ENCODE results near the gene SFSWAP.

DNA sequence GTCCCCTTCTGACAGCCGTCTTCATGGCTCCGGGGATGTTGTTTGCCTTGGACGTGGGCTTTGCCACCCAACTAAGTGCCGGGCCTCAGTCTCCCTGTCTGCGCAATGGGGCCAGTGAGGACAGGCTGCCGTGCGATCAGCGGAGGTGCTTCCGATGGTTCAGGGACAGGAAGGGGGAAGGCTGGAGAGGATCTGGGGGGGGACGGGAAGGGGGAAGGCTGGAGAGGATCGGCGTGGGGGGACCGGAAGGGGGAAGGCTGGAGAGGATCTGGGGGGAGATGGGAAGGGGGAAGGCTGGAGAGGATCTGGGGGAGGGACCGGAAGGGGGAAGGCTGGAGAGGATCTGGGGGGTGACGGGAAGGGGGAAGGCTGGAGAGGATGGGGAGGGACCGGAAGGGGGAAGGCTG is 120.7 kb downstream of the SFSWAP start:
- TF ChIP-seq, protein P1, sequence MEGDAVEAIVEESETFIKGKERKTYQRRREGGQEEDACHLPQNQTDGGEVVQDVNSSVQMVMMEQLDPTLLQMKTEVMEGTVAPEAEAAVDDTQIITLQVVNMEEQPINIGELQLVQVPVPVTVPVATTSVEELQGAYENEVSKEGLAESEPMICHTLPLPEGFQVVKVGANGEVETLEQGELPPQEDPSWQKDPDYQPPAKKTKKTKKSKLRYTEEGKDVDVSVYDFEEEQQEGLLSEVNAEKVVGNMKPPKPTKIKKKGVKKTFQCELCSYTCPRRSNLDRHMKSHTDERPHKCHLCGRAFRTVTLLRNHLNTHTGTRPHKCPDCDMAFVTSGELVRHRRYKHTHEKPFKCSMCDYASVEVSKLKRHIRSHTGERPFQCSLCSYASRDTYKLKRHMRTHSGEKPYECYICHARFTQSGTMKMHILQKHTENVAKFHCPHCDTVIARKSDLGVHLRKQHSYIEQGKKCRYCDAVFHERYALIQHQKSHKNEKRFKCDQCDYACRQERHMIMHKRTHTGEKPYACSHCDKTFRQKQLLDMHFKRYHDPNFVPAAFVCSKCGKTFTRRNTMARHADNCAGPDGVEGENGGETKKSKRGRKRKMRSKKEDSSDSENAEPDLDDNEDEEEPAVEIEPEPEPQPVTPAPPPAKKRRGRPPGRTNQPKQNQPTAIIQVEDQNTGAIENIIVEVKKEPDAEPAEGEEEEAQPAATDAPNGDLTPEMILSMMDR (IDR thresholded peaks at IDR 0.05): no peak
- TF ChIP-seq EP300 (IDR thresholded peaks at IDR 0.05) (no peak), POLR2A (IDR thresholded peaks at IDR 0.05) (no peak)

Measured in stomach (tissue), 4 donors.